A673 (cell line): ENCODE measurements around the gene RPL15. TPM values are rescaled to one million over a fixed set of nuclear protein-coding genes. Genes with fewer than 3 reads are reported as not detected.

Source experiments
- BruUV-seq: library from RNA; stranded (reverse); fragments of 400-500 nt; replicated peaks from 2 replicates; lab custom pipeline; 2021; lab: Mats Ljungman, UMichigan
- CTCF ChIA-PET: fragments of 300-600 bp; sonication (Branson Sonifier 250); formaldehyde crosslinking; loops from one replicate; lab custom pipeline; 2022; ENCODE audit warnings: antibody characterized with exemption; lab: Charles Lee
- POLR2A ChIA-PET: fragments of 300-600 bp; sonication (Branson Sonifier 250); formaldehyde crosslinking; loops from one replicate; lab custom pipeline; 2022; ENCODE audit warnings: antibody characterized with exemption; ENCODE audit not compliant: low non-redundant PET; lab: Charles Lee
- DNase-seq: peaks from one replicate; pipeline ENCODE4 v3.0.0-alpha.2; 2015; ENCODE audit warnings: low spot score
- H3K27ac ChIP-seq: fragments of 200-600 bp; sonication (generic); 2 replicates; pipeline ENCODE4 v1.5.1; 2016; ENCODE audit warnings: mixed run types, low read depth, mild to moderate bottlenecking, mixed read lengths, antibody characterized with exemption, low read length; ENCODE audit not compliant: poor library complexity, severe bottlenecking
- H3K27me3 ChIP-seq: fragments of 200-600 bp; sonication (generic); replicated peaks from 2 replicates; pipeline ENCODE4 v1.6.1; 2017; ENCODE audit warnings: mixed run types, low read depth, mild to moderate bottlenecking, mixed read lengths, antibody characterized with exemption, low read length; ENCODE audit not compliant: insufficient read depth, poor library complexity
- H3K36me3 ChIP-seq: fragments of 200-600 bp; sonication (generic); 2 replicates; pipeline ENCODE4 v1.6.1; 2016; ENCODE audit warnings: mixed run types, mild to moderate bottlenecking, mixed read lengths, antibody characterized with exemption, low read length; ENCODE audit not compliant: insufficient read depth, poor library complexity, severe bottlenecking
- H3K4me1 ChIP-seq: fragments of 200-600 bp; sonication (generic); 2 replicates; pipeline ENCODE4 v1.6.1; 2017; ENCODE audit warnings: mixed run types, mild to moderate bottlenecking, mixed read lengths, antibody characterized with exemption, low read length; ENCODE audit not compliant: insufficient read depth, poor library complexity, severe bottlenecking
- H3K4me3 ChIP-seq: fragments of 200-600 bp; sonication (generic); 2 replicates; pipeline ENCODE4 v1.5.1; 2016; ENCODE audit warnings: low read depth, mixed run types, mild to moderate bottlenecking, mixed read lengths, low read length; ENCODE audit not compliant: poor library complexity, severe bottlenecking
- H3K9me3 ChIP-seq: fragments of 200-600 bp; sonication (generic); 2 replicates; pipeline ENCODE4 v1.6.1; 2016; ENCODE audit warnings: mixed run types, low read depth, mild to moderate bottlenecking, mixed read lengths, antibody characterized with exemption, low read length; ENCODE audit not compliant: poor library complexity, severe bottlenecking
- EZH2 ChIP-seq: fragments of 200-600 bp; sonication (generic); IDR thresholded peaks from 2 replicates; pipeline ENCODE4 v1.6.1; 2017; ENCODE audit warnings: borderline replicate concordance, low read depth, mild to moderate bottlenecking, mixed read lengths, antibody characterized with exemption, low read length; ENCODE audit not compliant: poor library complexity, severe bottlenecking
- intact Hi-C: fragments of 100-400 bp; cut with micrococcal nuclease; formaldehyde crosslinking; loops from one replicate; pipeline ENCODE4 v1.10.0; 2022; ENCODE audit not compliant: unreplicated experiment
- total RNA-seq: library from RNA; stranded (reverse); gene quantifications from 2 replicates; pipeline ENCODE4 v1.2.3, GENCODE V29; 2021
- TF ChIP-seq, protein P1 (sequence below): fragments of 300-800, 200-600 bp; sonication (generic); conservative IDR thresholded peaks from 2 replicates; pipeline ENCODE4 v1.5.1; 2017; ENCODE audit warnings: low read depth, mild to moderate bottlenecking, antibody characterized with exemption, low read length, moderate library complexity, mixed read lengths

The RPL15 gene
- total RNA-seq, 1 experiment from 2014 or later: 1,939 TPM

- no peaks in the 10 kb centered on the region for H3K36me3 ChIP-seq
- no TSS peak for BruUV-seq
- H3K4me3 ChIP-seq: no peak overlapping the region
- no peaks in the 10 kb centered on the region for H3K27me3 ChIP-seq
- DNase-seq: no peak
- no peak overlapping the region for H3K27ac ChIP-seq
- no peak for TF ChIP-seq EZH2
- POLR2A ChIA-PET: no interaction called here
- intact Hi-C loops: no loop called here
- CTCF ChIA-PET: no interaction called here
- no peaks in the 10 kb centered on the region for H3K4me1 ChIP-seq
- H3K9me3 ChIP-seq: no peaks in the 10 kb centered on the region
Measured at GRCh38 chr3:23931597-23931996, 14.7 kb downstream of the RPL15 start.

- ChIA-PET CTCF (no interaction called here), POLR2A (no interaction called here)
- Histone ChIP-seq H3K9me3 (no peaks in the 10 kb centered on the region), H3K4me1 (no peaks in the 10 kb centered on the region), H3K27me3 (no peaks in the 10 kb centered on the region), H3K27ac (no peak overlapping the region), H3K4me3 (no peak overlapping the region), H3K36me3 (no peaks in the 10 kb centered on the region)
- TF ChIP-seq, protein P1, sequence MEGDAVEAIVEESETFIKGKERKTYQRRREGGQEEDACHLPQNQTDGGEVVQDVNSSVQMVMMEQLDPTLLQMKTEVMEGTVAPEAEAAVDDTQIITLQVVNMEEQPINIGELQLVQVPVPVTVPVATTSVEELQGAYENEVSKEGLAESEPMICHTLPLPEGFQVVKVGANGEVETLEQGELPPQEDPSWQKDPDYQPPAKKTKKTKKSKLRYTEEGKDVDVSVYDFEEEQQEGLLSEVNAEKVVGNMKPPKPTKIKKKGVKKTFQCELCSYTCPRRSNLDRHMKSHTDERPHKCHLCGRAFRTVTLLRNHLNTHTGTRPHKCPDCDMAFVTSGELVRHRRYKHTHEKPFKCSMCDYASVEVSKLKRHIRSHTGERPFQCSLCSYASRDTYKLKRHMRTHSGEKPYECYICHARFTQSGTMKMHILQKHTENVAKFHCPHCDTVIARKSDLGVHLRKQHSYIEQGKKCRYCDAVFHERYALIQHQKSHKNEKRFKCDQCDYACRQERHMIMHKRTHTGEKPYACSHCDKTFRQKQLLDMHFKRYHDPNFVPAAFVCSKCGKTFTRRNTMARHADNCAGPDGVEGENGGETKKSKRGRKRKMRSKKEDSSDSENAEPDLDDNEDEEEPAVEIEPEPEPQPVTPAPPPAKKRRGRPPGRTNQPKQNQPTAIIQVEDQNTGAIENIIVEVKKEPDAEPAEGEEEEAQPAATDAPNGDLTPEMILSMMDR: no peak
- TF ChIP-seq EZH2: no peak
- BruUV-seq: no TSS peak
- intact Hi-C loops: no loop called here
- no peak for DNase-seq
Measured at GRCh38 chr3:23932571-23932970, 15.6 kb downstream of the RPL15 start.

DNA sequence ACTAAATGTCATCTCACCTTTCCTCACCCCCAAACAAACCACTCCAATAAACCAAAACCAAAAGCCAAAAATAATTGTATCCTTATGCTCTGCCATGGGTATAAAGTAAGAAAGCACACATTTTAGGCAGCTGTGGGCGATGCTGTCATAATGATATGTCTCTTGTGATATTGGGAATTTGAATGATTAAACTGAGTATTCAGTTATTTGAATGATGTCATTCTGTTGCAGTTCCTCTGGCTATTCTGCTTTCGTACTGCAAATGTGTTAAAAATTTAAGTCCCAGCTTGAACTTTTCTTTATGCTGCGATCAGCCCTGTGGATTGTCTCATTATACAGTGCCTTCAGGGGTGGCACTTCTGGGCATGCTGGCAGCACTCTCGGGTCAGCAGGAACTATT lies 17.3 kb downstream of the RPL15 start:
- no peaks in the 10 kb centered on the region for H3K27me3 ChIP-seq
- H3K4me3 ChIP-seq: no peak overlapping the region
- H3K27ac ChIP-seq: no peak overlapping the region
- H3K9me3 ChIP-seq: no peaks in the 10 kb centered on the region
- ChIA-PET CTCF (no interaction called here), POLR2A (no interaction called here)
- TF ChIP-seq EZH2: no peak
- TF ChIP-seq, protein P1: no peak
- intact Hi-C loops: no loop called here
- H3K36me3 ChIP-seq: no peaks in the 10 kb centered on the region
- H3K4me1 ChIP-seq: no peaks in the 10 kb centered on the region
- no peak for DNase-seq
- no TSS peak for BruUV-seq

GRCh38 chr3:23937296-23937695 lies 20.4 kb downstream of the RPL15 start:
- intact Hi-C loops: no loop called here
- Histone ChIP-seq H3K27ac (no peak overlapping the region), H3K36me3 (no peaks in the 10 kb centered on the region), H3K4me1 (no peaks in the 10 kb centered on the region), H3K9me3 (no peaks in the 10 kb centered on the region), H3K4me3 (no peak overlapping the region), H3K27me3 (no peaks in the 10 kb centered on the region)
- POLR2A ChIA-PET: no interaction called here
- TF ChIP-seq EZH2: no peak
- TF ChIP-seq, protein P1: no peak
- CTCF ChIA-PET: no interaction called here
- no peak for DNase-seq
- no TSS peak for BruUV-seq
